Measurements from ENCODE around the gene ZNF593.

The ZNF593 gene

DNA sequence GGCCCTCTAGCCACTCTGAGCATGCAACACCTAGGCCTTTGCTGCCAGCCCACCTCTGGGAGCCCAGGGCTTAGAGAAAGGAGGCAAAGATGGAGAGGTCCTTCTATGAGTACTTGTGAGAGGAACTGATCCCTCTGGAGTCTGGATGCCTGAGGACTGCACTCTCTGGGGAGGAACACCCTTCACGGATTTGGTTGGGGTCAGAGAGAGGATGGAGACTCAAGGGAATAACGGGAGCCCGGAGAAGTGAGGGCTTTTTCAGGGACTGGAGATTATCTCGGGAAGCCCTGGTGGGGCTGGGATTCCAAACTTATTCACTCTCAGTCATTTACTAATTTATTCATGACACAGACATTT lies 532 bp upstream of the ZNF593 start:
- DNase-seq (ENCODE audit: low read depth in 2 of 2): no peak

DNA sequence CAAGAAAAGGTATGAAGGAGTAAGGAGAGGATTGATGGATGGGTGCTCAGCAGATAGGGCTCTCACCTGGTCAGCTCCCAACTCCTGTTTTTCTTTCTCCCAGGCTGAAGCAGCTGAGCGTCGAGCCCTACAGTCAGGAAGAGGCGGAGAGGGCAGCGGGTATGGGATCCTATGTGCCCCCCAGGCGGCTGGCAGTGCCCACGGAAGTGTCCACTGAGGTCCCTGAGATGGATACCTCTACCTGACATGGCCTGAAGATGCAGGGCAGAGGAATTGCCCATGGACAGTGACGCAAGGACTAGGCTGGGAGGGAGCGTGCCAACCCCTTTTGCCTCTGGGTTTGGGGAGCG lies 739 bp downstream of the ZNF593 start:
- no peak for DNase-seq (ENCODE audit: low read depth in 2 of 2)

DNA sequence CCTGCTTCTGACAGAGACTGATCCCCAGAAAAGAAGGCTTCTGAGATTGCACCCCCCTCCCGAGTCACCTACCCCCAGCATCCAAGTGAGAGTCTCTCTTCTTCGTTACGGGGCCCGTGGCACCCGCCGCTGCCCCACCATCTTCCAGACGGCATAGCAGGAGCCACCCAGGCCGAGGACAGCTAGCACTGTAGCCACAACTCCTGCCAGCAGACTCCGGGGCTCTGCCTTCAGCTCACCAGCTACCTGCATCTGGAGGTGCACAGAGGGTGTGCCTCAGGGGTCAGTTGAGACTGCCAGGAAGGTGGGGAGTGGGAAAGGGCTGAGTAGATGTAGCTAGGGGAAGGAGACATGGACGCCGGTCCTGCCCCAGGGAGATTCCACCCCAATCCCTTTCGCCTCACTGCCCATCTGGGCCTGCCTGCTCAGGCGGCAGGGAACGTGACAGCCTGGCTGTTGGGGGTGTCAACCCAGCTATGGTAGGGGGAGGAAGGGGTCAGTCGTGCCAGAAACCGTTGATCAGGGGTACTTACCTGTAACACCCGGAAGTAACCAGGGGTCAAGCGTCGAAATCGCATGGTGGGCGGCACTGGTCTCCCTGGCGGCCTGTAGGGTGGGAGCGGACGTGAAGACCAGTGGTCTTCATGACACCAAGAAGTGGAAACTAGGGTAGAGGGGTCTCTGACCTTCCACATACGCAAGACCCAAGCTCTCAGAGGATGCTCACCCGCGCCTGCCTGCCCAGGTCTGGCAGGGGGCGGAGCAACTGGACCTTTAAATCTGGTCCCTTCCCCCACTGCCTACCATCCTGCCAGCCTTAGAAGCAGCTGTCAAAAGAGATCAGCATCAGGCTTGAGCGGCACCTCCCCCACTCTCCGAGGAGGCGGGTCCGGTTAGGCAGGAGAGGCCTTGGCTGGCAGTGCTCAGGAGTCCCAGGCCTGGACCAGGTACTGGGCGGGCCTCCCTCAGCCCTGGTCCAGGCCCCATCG lies 1.7 kb downstream of the ZNF593 start, which contains the start of gene ZNF593OS:
TSS of gene ZNF593OS (minus strand) at position 749 of the 989 bp plus-strand sequence. CDS start at position 578, 171 bp downstream.
- no peak for DNase-seq (ENCODE audit: low read depth in 2 of 2)

DNA sequence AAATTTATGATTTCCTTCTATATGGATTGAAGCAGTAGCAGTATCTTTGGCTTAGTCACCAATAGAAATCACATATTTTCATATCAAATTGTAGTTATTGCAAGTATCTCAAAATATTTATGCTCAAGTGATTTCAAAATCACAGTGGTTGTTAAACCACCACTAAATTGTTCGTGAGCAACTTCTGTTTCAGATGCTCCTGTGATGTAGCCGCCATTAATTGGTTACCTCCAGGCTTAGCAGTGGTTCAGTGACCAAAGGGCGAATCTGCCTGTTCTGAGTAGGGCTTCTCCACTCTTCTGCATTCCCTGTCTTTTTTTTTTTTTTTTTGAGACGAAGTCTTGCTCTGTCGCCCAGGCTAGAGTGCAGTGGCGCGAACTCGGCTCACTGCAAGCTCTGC lies 5.6 kb downstream of the ZNF593 start:
- no peak for DNase-seq (ENCODE audit: low read depth in 2 of 2)

DNA sequence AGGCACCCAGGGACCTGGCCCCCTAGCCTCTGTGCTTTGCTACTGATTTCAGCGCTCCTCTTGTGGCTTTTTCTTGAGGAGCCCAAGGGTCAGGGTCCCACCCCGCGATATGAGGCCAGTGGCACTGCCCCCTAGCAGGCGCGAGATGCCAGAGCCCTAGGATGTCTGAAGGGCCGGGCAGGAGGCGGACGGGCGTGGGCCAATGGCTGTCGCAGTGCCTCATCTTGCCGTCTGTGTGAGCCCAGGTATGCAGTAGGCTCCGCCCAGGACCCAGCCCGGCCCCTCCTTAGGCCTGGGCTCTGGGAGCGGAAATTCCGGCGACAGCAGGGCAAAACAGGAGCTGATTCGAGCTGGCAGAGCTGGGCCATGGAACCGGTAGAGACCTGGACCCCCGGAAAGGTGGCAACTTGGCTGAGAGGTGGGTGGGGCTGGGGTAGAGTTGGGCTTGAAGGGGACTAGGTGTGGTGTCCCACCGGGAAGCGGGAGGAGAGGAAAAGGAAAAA lies 7.5 kb downstream of the ZNF593 start, which contains the start of gene CNKSR1:
TSS of gene CNKSR1 (plus strand) at position 310 of the 503 bp plus-strand sequence. CDS start at position 367, 57 bp downstream.
- no peak for DNase-seq (ENCODE audit: low read depth in 2 of 2)

DNA sequence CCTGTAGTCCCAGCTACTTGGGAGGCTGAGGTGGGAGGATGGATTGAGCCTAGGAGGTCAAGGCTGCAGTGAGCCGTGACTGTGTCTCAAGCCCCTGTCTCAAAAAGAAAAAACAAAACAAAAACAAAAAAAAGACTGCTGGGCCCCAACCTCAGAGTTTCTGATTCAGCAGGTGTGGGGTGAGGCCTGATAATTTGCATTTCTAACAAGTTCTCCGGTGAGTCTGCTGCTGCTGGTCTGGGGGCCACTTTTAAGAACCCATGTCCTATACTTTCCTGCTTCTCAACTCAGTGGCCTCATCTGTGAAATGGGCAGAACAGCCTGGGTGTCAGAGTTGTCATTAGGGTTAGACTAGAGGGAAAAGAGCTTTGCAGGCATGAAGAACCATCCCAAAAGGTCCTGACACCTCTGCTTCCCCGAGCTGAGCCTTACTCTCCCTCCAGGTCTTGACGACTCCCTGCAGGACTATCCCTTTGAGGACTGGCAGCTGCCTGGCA lies 10.3 kb downstream of the ZNF593 start:
- no peak for DNase-seq (ENCODE audit: low read depth in 2 of 2)

DNA sequence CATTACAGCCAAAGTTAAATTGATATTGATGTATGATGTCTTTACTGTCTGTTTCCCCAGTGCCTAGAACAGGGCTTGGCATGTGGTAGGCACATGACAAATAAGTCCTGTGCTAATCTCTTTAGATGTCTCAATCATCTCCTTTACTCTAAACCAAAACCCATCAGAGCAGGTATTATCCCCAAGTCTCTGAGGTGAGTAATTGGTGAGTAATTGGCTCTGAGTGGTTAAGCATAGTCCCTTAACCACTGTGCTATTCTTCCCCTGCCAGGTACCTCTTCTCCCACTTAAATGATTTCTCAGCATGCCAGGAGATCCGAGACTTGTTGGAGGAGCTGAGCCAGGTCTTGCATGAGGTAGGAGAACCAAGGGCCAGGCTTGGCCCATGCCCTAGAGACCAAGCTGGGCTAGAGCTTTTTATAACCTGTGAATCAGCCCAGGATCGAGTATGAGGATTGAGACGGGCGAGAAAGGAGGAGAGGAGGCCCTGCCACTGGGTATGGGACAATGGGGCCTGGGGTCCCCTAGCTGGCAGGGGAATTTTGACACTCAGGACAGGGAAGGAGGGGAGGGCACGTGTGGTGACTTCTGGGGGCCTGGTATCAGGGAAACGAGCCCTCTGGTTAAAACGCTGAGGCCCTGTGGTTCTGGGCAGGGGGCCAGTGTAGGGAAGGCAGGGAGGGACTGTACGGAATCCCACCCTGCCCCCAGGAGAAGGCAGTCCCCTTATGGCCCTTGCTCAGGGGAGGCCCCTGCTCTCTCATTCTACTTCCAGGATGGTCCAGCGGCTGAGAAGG lies 12.1 kb downstream of the ZNF593 start:
- DNase-seq (ENCODE audit: low read depth in 2 of 2): no peak

DNA sequence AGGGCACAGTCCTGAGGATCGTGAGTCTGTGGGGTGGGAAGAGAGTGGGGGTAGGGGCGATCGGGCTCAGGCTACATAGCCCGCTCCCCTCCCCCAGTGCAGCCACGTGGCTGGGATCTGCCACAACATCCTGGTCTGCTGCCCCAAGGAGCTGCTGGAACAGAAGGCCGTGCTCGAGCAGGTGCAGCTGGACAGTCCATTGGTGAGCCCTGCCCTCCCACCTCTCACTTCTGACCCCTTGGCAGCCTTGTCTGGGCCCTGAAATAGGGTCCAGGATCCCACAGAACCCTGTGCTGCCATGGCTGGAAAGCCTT lies 12.6 kb downstream of the ZNF593 start:
- DNase-seq (ENCODE audit: low read depth in 2 of 2): no peak

DNA sequence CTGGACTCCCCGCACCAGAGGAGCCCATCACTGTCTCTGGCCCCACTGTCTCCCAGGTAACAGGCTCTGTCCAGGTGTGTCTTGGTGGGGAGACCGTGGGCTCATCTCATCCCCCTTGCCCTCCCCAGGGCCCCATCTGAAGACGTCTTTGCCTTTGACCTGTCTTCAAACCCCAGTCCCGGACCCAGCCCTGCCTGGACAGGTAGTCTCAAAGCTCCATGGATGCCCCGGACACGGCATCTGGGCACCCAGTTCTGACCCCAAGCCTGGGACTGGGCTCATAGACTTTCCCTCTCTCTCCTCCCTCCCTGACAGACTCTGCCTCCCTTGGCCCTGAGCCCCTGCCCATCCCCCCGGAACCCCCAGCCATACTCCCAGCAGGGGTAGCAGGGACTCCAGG lies 14.4 kb downstream of the ZNF593 start:
- DNase-seq (ENCODE audit: low read depth in 2 of 2): no peak

DNA sequence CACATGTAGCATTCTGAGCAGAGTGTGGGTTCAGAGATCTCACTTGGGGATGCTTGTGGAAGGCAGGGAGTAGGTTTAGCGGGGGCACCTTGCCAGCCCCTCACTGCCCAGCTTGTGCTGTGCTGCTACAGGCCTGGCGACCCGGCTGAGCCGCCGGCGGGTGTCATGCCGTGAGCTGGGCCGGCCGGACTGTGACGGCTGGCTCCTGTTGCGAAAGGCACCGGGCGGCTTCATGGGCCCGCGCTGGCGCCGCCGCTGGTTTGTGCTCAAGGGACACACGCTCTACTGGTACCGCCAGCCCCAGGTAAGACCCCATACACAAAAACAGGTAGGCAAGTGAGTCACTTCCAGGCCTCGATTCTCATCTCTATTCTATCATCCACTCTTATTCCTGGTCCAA lies 15.2 kb downstream of the ZNF593 start:
- no peak for DNase-seq (ENCODE audit: low read depth in 2 of 2)

DNA sequence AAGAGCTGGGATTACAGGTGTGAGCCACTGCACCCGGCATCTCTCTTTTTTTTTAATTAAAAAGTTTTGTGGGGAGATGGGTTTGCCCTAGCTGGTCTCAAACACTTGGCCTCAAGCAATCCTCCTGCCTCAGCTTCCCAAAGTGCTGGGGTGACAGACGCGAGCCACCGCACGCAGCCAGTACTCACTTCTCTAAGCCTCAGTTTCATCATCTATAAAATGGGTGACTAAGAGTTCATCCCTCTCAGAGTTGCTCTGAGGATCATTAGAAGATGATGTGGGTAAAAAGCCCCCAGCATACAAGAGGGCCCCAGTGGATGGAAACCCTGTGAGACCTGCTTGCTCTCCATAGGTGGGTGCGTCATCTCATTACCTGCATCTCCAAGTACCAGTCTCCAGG lies 18.2 kb downstream of the ZNF593 start:
- no peak for DNase-seq (ENCODE audit: low read depth in 2 of 2)

DNA sequence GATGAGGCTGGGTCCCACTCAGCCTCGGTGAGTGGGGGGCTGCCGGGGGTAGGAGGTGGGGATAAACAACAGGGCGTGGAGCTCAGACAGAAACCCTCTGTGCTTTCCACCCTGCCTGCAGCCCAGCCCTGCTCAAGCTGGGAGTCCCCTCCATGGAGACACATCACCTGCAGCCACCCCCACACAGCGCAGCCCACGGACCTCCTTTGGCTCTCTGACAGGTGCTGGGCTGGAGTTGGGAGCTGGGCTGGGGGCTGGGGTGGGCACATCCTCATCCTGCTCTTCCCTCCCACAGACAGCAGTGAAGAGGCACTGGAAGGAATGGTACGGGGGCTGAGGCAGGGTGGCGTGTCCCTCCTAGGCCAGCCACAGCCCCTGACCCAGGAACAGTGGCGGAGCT lies 18.8 kb downstream of the ZNF593 start:
- no peak for DNase-seq (ENCODE audit: low read depth in 2 of 2)

DNA sequence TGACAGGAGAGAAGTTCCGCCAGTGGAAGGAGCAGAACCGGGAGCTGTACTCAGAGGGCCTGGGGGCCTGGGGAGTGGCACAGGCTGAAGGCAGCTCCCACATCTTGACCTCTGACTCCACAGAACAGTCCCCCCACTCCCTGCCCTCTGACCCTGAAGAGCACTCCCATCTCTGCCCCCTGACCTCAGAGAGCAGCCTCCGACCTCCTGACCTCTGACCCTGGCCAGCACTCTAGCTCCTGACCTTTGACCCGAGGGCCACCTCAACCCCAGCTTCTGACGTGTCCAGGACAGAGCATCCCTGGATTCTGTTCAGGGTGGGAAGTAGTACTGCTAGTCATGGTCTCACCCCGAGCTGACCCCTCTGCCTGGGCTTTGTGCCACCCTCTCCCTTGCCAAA lies 19.6 kb downstream of the ZNF593 start:
- DNase-seq (ENCODE audit: low read depth in 2 of 2): no peak

DNA sequence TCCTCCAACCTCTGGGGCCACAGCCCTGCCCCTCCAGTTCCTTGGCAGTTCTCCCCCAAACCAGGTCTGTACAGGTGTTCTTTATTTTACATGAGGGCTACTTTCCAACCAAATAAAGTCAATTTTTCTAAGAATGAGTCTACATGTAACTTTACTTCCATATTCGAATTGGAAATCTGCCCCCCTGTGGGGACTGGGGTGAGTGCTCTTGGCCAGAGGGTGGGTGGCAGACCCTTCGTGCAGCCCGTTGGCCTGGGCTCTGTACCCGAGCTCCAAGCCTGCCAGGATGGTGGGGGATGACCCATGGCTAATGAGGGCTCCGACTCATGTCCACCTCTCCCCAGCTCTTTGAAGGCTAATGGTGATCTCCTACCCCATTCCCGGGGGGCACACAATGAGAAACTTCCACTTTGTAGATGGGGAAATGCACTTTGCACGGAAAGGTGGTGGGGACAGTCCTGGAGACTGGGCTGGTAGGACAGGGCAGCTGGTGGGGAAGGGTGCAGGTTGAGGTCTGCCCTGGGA lies 20.1 kb downstream of the ZNF593 start:
- no peak for DNase-seq (ENCODE audit: low read depth in 2 of 2)

DNA sequence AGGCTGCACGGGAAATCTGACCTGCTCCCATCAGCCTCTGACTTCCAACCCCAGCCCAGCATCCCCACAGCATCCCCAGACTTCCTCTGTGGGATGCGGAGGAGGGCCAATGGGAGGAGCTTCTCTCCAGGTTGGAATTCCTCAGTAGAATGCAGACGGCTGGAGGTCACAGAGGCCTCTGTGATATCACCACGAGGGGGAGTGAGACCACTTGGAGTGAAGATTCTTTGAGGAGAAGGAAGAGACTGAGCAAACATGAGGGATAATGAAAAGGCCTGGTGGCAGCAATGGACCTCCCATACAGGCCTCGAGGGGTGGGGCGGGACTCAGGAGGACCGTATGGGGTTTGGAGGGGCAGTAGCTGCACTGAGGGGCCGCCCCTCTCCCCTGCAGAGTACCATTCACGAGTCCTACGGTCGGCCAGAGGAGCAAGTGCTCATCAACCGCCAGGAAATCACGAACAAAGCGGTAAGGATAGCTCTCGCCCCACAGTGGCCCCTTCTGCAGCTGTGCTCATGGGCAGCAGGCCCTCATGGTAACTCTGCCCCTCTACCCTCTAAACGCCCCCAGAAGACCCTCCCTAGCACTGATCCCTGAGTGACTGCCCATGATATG lies 20.8 kb downstream of the ZNF593 start, which contains the start of gene CATSPER4:
TSS of gene CATSPER4 (plus strand) at position 230 of the 615 bp plus-strand sequence. CDS start at position 256, 26 bp downstream.
- DNase-seq (ENCODE audit: low read depth in 2 of 2): no peak

DNA sequence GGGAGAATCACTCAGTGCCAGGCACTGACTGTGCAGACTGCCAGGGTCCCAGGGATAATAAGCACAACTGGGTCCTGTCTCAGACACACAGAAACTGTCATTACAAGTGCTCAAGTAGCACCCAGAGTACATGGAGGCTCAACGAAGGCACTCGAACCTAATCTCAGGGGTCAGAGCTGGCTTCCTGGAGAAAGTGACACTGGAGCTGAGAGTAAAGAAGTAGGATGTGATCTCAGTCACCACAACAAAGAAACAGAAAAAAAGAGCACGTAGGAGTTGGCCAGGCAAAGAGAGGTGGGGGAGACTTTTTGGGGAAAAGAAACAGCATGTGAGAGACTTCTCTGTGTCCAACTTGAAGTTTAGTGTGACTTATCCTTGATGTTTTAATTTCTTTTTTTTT lies 22.0 kb downstream of the ZNF593 start:
- no peak for DNase-seq (ENCODE audit: low read depth in 2 of 2)

DNA sequence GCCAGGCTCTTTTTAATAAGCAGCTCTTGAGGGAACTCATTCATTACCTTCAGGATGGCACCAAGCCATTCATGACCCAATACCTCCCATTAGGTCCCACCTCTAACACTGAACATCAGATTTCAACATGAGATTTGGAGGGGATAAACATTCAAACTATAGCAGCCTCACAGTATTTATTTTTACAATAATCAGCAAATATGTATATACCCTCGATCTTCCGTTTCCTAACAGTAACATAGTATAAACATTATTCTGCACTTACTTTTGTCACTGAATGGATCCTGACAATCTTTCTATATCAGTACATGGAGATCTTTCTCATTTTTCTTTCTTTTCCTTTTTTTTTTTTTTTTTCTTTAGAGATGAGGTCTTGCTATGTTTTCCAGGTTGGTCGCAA lies 26.1 kb downstream of the ZNF593 start:
- no peak for DNase-seq (ENCODE audit: low read depth in 2 of 2)

DNA sequence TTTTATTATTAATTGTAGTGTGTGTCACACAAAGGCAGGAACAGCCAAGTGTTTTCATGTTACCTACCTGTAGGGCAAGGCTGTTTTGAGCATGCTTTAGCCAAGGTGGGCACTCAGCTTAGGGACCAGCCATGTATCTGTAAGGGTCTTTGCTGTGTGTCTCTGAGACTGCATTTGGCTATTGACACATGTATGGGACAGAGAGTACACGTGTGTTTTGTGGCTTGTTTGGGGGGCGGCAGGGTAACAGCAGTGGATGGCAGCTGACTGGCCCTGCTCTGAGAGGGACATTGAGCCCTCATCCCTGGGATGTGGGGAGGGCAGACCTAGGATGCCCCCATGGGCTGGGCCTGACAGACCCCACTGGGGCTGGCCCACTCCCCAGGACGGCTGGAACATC lies 27.6 kb downstream of the ZNF593 start:
- DNase-seq (ENCODE audit: low read depth in 2 of 2): no peak

DNA sequence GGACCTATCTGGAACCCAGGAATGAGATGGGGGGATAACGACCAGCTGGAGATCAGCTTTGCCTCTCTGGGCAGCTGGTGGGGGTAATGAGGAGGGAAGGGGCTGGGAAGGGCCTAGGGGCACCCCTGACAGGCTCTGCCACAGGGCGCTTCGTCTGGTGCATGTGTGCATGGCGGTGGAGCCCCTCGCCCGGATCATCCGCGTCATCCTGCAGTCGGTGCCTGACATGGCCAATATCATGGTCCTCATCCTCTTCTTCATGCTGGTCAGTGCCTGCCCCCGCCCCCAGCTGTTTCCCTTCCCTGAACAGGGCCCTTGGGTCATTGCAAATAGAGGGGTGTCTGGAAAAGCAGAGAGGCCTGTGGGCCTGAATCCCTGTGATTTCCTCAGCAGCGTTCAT lies 28.1 kb downstream of the ZNF593 start:
- no peak for DNase-seq (ENCODE audit: low read depth in 2 of 2)

DNA sequence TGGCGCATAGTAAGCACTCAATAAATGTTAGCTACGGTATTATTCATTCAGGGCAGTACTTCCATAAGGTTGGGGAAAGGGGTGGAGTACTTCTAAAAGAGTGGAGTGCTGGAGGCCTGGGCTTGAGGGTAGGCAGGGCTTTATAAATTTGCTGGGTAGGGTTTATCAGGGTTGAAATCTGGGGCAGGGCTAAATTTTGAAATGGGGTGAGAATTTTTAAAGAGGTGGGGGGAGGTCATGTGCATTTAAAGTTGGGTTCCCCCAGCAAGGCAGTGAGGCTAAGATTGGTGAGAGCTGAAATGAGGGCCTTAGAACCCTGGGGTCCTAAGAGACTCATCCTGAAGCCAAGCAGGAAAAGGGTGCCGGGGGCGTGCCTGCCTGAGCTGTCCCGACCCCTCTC lies 30.7 kb downstream of the ZNF593 start:
- DNase-seq (ENCODE audit: low read depth in 2 of 2): no peak

DNA sequence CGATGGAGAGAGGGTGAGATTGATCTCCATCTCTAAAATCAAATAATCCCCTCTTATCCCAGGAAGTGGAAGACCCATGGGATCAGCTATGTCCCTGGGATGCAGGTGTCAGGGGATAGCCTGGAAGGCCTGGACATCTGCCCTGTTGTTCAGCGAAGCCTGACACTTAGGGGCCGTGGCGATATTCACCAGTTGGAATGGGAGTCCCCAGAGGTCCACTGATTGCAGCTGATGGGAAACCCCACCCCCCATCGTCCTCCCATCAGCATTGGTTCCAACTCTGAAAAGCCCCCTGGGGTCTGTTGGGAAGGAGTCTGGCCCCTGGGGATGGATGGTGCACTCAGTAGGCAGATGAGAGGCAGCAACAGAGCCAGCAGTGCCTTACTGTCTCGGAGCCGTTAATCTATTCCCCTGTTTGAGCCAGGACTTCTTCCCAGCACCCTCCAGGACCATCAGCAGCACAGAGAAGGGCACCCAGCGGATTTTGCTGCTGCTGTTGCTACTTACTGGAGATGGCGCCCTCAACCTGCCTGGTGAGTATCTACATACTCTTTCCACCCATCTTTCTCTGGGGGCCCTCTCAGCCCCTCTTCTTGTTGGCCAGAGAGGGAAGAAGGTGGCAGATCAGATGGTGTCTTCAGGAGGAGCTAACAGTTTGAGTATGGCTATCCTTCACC lies 34.1 kb downstream of the ZNF593 start:
- no peak for DNase-seq (ENCODE audit: low read depth in 2 of 2)

Measured in stimulated activated CD8-positive, alpha-beta memory T cell treated with anti-CD3 and anti-CD28 coated beads, Interleukin-7, amount 100 ng/mL, for 4 hours (primary cell).